HL-60 (cell line): ENCODE data around the gene FAM240B.

Source experiments
- GABPA ChIP-seq: IDR thresholded peaks from 2 replicates; pipeline ENCODE4 v1.6.1; 2012; ENCODE audit warnings: low read depth
- POLR2AphosphoS5 ChIP-seq: IDR thresholded peaks from 2 replicates; pipeline ENCODE4 v1.6.1; 2012; ENCODE audit warnings: low read depth
- SPI1 ChIP-seq: IDR thresholded peaks from 2 replicates; pipeline ENCODE4 v1.6.1; 2012; ENCODE audit warnings: low read depth, mild to moderate bottlenecking, borderline replicate concordance
- TF ChIP-seq, protein P1 (sequence below): IDR thresholded peaks from one replicate; pipeline ENCODE4 v1.5.1; 2011; ENCODE audit warnings: low read length, control low read depth, inconsistent platforms; ENCODE audit not compliant: insufficient read depth
- TF ChIP-seq, protein P2 (sequence below): IDR thresholded peaks from 2 replicates; pipeline ENCODE4 v1.6.1; 2012; ENCODE audit warnings: low read depth; ENCODE audit not compliant: insufficient replicate concordance

DNA sequence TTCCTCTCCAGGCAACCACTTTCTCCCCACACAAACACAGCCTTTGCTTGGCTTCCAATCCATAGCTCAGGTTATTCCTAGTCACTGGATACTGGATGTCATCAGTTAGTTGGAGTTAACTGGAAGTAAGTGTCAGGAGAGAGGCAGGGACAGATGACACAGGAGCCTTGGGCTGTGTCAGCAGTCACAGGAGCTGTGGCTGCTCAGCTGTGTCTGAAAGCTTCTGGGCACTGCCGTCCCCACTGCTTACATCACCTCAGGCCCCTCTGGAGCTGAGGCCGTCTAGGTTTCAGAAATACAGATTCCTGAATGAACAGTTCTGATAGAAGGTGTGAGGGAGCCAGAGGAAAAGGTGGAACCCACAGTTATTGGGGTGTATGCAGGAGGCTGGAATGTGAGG, 17.3 kb upstream of the FAM240B start:
- TF ChIP-seq, protein P1, sequence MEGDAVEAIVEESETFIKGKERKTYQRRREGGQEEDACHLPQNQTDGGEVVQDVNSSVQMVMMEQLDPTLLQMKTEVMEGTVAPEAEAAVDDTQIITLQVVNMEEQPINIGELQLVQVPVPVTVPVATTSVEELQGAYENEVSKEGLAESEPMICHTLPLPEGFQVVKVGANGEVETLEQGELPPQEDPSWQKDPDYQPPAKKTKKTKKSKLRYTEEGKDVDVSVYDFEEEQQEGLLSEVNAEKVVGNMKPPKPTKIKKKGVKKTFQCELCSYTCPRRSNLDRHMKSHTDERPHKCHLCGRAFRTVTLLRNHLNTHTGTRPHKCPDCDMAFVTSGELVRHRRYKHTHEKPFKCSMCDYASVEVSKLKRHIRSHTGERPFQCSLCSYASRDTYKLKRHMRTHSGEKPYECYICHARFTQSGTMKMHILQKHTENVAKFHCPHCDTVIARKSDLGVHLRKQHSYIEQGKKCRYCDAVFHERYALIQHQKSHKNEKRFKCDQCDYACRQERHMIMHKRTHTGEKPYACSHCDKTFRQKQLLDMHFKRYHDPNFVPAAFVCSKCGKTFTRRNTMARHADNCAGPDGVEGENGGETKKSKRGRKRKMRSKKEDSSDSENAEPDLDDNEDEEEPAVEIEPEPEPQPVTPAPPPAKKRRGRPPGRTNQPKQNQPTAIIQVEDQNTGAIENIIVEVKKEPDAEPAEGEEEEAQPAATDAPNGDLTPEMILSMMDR = no peak
- no peak for TF ChIP-seq SPI1
- no peak for TF ChIP-seq GABPA
- TF ChIP-seq POLR2AphosphoS5 = no peak
- TF ChIP-seq, protein P2, sequence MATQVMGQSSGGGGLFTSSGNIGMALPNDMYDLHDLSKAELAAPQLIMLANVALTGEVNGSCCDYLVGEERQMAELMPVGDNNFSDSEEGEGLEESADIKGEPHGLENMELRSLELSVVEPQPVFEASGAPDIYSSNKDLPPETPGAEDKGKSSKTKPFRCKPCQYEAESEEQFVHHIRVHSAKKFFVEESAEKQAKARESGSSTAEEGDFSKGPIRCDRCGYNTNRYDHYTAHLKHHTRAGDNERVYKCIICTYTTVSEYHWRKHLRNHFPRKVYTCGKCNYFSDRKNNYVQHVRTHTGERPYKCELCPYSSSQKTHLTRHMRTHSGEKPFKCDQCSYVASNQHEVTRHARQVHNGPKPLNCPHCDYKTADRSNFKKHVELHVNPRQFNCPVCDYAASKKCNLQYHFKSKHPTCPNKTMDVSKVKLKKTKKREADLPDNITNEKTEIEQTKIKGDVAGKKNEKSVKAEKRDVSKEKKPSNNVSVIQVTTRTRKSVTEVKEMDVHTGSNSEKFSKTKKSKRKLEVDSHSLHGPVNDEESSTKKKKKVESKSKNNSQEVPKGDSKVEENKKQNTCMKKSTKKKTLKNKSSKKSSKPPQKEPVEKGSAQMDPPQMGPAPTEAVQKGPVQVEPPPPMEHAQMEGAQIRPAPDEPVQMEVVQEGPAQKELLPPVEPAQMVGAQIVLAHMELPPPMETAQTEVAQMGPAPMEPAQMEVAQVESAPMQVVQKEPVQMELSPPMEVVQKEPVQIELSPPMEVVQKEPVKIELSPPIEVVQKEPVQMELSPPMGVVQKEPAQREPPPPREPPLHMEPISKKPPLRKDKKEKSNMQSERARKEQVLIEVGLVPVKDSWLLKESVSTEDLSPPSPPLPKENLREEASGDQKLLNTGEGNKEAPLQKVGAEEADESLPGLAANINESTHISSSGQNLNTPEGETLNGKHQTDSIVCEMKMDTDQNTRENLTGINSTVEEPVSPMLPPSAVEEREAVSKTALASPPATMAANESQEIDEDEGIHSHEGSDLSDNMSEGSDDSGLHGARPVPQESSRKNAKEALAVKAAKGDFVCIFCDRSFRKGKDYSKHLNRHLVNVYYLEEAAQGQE = no peak
